AML-193 (cell line): ENCODE results near the gene CCR5AS.
"Not testable (repeated sequence)": the region's sequence is repeated elsewhere in the genome, so short reads cannot be mapped to it uniquely, and the experiment has no call there.

ENCODE experiments used
- DNase-seq, 2 experiments: peaks; one replicate each; lab custom pipeline; 2025; lab: John Stamatoyannopoulos, UW

Gene CCR5AS

DNA sequence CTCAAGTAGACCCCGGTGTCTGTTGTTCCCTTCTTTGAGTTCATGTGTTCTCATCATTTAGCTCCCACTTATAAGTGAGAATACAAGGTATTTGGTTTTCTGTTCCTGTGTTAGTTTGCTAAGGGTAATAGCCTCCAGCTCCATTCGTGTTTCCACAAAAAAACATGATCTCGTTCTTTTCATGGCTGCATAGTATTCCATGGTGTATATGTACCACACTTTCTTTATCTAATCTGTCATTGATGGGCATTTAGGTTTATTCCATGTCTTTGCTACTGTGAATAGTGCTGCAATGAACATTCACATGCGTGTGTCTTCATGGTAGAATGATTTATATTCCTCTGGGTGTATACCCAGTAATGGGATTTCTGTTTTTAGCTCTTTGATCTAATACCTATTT lies 4.0 kb downstream of the CCR5AS start:
- not testable (repeated sequence) for DNase-seq

DNA sequence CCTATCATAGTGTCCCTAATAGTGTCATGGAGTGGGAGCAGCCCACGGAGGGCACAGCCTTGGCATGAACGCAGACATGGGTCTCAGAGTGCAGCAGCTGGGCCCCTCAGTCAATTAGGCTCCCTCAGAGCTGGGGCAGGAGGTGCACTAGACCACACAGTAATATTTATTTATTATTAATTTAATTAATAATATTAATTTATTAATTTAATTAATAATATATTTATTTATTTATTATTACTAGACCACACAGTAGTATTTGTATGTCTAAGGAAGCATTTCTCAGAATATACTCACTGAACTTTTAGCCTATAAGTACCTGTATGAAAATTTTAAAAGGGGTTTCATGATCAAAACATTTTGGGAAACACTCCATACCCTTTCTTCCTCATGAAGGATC lies 5.3 kb downstream of the CCR5AS start:
- no peak for DNase-seq

DNA sequence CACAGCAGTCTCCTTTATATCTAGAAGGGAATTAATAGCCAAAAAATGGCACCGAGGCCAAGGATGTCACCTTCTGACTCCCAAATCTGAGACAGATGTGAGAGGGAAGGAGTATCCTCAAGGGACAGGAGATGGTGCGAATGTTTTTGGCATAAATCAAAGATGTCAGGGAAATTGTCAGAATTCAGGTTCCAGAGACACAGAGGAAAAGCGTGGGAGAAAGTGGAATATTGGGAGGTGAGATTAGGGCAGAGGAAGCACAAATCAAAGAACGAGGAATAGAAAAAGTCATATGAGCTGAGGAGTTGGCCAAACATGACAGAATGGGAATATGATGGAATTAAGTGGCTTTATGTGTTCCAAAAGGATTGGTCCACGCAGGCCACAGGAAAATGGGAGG lies 6.0 kb downstream of the CCR5AS start:
- DNase-seq: no peak

DNA sequence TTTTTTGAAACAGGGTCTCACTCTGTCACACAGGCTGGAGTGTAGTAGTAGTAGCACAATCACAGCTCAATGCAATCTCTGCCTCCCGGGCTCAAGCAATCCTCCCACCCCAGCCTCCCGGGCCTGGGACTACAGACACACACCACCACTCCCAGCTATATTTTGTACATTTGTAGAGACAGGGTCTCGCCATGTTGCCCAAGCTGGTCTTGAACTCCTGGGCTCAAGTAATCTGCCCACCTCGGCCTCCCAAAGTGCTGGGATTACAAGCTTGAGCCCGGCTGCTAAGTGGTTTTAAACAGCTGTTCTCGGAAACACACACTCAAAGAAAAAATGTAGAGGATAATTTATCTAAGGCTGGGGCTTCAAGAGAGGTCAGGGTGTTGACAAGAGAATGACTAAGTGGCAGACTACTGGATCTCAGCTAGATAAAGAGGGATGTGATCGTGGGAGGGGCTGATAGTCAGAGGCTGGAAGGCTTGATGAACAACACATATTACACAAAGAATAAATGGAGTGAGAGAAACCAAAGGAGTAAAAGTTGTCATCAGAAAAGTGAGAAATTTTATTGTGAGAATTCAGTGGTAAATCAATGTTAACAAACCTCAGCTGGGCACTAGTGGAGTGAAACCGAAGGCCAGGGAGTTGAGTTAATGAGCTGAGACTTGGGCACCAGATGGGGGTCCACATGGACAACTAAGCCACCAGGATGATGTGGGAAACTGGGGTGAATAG lies 6.7 kb downstream of the CCR5AS start:
- DNase-seq: no peak

DNA sequence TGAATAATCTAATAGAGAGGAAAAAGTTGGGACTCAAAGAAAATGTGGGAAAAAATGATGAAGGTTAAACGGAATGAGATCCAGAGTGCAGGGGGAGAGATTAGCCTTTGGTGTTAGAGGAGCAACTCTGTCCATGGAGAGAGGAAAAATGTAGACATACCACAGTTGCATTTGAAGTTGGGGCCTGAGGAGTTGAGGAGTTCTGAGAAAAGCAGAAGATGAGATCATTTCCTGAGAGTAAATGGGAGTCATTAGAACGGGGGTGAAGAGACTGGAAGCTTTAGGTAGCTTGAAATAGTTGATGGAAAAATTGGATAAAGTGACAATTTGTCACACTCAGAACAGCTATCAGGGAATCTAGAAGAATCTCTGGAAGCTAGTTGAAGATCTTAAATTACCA lies 7.3 kb downstream of the CCR5AS start:
- DNase-seq: no peak

DNA sequence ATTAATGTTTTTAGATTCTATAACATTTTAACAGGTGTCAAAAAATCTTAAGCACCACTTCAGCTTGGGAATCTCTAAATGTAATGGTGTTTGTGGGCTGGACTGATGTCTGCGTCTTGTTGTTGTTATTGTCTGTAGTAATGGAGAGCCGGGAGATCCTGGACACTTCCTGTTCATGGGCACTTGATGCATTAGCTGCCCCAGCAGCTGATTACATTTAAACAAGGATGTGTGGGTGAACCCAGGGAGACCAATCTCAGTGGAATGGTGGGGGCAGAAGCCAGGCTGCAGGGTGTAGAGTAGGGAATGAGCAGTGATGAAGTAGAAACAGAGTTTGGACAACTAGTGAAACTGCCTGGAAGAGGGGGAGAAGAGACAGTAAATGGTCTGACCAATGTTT lies 7.8 kb downstream of the CCR5AS start:
- DNase-seq: no peak

DNA sequence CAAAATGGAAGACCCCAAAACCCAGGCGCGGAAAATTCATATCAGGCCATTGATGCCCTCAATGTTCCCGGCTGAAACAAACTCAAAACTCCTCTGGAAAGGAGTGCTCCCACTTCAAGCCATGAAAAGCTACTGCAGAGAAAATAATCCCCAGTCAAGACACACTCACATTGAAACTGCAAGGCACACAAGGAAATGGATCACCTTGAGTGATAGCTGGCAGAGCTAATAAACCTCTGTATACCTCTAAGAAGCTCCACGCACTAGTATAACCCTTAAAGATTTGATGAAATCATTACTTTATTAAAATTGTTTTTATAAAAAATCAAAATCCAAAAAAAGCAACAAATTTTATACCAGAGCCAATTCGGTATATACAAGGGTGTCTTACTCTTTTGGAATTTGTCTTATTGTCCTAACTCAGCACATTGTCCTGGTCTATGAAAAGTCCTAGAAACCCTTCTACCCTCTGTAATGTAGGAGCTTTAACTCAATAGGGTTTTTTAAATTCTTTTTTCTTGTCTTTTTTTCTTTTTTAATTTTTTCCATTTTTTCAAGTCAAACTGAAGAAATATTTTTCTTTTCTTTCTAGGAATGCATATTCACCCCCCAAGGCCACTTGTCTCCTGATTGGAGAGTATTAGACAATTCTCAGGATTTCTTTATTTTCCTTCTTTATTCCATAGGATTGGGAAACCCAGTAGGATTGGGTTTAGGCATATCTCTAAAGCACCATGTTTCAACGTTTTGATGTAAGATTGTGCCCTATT lies 8.5 kb downstream of the CCR5AS start:
- DNase-seq: no peak

DNA sequence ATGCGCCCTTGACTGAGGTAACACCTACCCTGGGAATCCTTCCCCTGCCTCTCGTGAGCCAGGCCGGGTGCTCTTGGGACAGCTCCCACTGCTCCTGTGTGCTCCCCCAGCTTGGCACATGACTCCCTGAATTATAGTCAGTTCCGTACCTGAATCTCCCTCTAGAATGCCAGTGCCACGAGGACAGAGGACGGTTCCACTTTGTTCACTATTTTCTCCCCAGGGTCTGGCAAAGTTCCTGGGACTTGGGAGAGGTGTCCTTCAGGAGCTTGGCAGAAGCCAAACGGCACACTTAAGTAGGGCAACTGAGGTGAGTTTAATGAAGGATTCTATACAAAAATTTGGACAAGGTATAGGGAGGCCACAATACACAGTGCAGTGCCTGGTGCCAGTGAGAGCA lies 9.8 kb downstream of the CCR5AS start:
- no peak for DNase-seq

DNA sequence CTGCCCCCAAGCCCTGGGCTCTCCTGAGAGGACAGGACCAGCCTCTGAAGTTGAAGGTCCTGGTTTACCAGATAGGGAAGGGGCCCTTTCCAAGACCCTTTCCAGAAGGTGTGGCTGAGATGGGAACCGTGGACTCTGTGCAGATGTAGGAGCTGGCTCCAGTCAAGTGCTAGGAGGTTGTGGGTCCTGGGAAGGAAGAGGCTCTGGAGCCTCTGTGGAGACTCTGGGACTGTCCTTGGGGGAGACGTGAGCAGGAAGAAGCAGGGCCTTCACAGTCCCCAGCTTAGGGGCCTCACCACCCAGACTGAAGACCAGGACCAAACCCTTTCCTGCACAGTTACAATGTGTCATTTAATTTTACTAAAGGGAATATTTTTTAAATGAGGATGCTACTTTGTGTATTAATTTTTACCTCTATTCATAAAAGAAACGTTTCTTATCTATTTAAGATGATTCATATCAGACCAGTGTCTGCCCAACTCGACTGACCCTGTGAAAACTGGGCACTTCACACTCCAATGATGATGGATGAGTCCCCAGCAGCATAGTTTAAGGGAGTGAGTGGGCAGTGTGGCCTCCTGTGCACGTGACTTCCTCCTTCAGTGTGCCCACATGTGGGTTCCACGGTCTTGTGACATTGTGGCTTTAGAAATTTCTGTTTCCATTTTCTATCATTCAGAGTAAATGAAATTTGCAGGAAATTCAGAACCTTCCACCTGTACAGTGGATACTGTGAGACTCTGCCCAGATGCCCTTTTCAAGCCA lies 10.9 kb downstream of the CCR5AS start:
- DNase-seq: peak; percentile 38 to 65

DNA sequence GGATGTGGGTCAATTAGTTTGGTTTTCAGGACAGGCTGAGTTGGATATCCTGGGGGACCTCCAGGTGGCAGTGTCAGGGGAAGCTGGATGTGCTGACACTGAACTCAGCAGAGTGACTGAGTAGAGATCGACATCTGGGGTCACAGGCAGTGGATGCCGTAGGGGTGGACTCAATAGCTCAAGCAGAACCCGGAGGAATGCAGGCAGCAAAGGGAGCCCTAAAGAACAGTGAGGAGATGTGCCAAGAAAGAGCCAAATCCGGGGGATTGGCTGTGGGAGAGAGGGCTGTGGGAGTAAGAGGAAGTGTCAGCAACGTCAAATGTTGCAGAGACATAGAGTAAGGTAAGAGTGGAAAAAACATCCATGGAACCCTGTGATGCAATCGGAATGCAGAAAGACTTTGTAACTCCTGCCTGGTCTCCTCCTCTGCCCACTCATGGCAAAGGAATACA lies 11.6 kb downstream of the CCR5AS start:
- peak; percentile 43 to 60 for DNase-seq

DNA sequence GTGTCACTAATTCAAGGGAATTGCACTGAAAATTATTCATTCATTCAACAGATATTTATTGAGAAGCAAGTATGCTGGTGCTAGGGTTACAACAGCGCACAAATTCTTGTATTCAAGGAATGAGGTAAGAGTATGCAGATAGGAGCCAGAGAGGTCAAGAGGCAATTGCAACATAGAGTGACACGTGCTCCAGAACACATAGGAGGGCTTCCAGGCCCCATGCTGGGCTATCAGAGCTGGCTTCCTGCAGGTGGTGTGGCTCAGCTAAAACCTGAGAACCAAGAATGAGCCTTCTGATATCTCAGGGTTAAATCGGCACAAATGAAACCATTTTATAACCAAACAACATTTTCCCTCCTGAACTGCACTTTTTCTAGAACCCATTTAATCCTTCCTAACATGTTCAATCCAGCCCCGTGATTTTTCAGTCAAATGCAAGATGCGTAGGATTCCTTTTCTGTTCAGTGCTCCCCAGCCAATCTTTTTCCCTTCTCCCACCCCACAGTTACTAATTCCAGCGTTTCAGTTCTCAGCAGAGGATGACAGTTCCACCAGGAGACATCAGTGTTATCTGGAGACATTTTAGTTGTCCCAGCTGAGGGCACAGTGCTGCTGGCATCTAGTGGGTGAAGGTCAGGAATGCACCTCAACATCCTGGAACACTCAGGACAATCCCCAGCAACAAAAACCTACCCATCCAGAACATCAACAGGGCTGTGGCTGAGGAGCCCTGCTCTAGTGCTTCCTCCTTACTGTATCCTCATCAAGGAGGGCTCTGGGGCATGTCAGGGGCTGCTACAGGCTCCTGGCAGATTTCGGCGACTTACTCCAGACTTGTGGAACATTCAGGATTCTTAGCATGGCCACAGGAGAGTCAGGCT lies 13.1 kb downstream of the CCR5AS start:
- DNase-seq: peak; percentile 78 to 79

DNA sequence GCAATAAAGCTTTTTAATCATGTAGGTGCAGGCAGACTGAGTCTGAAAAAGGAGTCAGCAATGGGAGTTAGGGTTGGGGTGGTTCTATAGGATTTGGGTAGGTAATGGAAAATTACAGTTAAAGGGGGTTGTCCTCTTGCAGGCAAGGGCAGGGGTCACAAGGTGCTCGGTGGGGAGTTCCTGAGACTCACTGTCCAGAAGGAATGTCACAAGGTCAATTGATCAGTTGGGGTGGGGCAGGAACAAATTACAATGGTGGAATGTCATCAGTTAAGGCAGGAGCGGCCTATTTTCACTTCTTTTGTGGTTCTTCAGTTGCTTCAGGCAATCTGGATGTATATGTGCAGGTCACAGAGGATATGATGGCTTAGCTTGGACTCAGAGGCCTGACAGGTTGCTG lies 13.9 kb downstream of the CCR5AS start:
- no peak for DNase-seq

DNA sequence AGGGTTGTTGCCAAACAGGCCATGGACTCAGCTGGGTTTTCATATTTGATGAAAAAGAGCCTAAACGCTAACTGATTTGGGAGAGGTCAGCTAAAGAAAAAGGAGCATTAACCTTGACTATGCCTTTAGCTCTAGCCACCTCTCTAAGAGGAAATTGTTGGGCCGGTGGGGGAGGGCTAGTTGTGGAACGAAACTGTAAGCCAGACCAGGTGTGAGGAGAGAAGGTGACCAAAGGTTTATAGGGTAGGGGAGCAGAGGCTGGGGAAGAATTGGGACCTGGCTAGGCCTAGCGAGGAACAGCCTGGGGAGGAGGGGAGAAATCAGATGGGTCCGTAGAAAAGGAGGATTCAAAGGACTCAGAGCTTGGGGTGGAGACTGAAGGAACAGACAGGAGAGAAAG lies 15.3 kb downstream of the CCR5AS start:
- not testable (repeated sequence) for DNase-seq

DNA sequence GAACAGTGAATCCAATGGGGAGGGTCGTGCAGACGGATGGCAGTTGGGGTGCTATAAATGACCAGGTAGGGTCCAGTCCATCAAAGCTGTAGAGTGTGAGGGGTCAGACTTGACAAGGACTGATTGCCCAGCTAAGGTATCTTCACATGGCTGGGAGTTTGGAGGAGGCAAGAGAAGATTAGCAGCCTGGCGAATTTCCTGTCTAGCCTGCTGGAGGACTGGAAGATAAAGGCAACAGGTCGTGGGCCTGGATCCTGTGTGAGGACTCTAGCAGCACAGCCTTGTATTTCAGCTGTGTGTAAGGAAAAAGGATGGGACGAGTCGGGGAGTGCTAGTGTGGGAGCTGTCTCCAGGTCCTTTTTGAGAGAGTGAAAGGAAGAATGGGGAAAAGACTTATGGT lies 17.6 kb downstream of the CCR5AS start:
- no peak for DNase-seq

DNA sequence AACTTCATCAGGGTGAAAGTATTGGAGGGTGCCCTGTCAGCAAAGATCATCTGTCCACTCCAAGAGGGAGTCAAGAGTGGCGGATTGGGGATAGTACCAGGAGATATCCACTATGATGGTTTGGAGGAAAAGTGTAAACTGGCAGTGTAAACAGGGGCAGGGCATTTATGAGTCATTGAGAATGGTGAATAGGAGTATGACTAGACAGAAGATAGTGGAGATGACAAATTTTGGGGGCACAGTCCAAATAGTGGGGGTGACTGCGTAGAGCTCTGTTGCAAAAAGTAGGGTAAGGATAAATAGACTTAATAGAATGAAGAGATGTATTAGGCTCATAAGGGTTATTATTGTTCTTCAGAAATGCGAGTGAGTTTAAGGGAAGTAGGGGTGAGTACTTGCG lies 18.0 kb downstream of the CCR5AS start:
- not testable (repeated sequence) for DNase-seq

DNA sequence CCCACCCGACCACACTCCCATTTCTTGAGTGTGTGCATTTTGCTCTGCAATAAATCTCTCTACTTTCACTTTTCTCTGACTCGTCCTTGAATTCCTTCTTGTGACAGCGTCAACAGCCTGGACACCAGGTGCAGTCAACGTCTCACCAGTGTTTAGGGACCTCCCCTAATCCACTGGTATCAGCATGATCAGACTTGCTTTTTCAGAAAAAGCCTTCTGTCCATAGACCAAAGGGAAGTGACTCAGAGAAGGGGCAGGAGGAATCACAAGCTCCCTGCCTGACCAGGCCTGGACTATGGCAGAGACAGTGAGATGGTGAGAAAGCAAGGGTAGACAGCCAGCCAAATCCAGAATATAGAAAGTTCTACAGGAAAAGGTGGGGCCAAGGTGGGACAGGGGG lies 20.7 kb downstream of the CCR5AS start:
- no peak for DNase-seq

DNA sequence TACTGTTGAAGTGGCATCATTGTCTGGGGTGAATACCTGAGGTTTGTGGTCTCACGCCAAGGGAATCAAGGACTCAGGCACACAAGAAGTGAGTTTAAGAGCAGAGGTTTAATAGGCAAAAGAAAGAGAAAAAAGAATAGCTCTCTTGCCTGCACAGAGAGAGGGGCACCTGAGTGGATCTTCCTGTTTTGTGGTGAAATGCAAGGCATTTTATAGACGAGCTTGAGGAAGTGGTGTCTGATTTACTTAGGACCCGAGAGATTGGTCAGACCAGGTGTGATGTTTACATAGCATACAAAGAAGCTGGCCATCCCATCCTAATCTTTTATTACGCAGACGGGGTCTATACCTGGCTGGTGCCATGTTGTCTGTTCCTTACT lies 22.9 kb downstream of the CCR5AS start:
- no peak for DNase-seq

DNA sequence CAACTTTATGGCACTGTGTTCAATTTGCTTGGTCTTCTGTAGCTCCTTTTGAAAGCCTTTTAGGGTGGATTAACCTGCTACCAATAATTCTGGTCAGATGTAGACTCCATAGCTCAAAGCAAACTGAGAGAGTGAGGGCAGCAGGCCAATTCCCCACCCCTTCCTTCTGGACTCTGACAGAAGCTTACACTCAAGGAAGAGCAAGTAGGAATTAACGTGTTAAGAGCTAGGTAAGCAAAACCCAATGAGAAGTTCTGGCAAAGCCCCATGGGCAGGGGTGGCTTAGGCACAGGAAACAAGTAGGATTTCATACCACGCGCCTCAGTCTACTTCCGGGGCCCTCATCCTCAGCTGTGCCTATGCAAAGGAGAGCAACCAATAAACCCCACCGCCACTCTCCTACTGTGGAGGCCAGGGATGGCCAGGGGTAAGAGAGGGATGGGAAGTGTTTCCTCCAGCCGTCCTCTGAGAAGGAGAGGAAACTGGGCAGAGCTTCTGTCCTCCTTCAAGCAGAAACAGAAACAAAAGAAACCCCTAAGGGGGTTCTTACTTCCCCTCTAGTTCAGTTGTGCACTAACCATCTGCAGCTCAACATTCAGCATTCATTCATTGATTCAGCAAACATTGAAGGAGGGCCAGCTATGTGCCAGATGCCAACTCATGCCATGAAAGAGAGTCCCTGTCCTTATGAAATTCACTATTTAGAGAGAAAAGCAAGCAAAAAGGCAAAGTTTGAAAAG lies 23.5 kb downstream of the CCR5AS start:
- DNase-seq: no peak

DNA sequence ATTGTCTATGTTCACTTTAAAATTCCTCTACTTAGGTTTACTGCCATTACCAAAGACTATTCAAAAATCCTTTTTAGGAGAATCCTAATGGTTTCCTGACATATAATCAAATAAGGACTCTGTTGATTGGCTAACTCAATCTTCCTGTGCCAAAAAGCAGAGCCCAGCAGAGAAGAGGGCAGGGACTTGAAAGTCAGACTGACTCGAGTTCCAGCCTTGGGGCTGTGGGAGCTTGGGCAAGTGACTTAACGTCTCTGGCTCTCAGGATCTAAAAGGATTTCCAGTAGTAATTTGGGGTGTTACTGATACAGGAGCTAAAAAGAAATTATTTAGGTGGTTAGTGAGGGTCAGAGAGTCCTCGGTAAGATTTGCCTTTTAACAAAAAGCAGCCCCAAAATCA lies 25.2 kb downstream of the CCR5AS start:
- no peak for DNase-seq

DNA sequence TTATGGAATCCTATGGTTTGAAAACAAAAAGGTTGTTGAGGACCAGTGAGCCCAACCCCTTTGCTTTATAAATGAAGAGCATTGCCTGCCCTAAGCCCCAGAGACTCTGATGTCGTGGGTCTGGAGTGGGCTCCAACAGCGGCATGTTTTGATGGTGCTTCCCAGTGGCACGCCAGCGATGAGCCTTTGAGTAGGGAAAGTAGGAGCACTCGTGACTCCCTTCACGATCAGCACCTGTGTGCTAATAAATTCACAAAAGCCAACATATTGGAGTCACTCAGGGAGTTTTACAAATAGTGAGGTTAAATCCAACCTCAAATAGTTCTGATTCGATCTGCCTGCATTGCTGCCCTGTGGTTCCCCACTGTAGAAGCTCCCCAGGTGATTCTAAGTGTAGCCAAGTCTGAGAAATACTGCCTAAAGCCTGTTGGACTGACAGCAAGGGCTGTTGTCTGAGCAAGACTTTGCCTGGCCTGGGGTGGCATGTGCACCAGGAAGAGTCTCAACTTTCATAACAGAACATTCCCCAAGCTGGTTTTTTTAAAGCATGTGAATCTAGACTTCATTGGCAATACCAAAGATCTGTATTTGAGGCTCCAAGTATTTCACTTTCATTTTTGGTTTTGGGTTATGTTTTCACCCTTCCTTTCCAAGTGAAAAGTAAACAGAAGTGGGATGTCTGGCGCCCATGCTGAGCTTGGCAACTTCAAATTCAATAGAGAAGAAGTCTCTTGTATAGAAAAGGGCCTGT lies 26.2 kb downstream of the CCR5AS start:
- no peak for DNase-seq
